Right lobe of liver (tissue), 6 donors: ENCODE results near the gene ASH1L. TPM values are rescaled to one million over a fixed set of nuclear protein-coding genes. Genes with fewer than 3 reads are reported as not detected.
A peak's percentile ranks its signal among the peaks of the same experiment; 100 is the strongest.
"Not testable (repeated sequence)": the region's sequence is repeated elsewhere in the genome, so short reads cannot be mapped to it uniquely, and the experiment has no call there.

Experiments used
- ATAC-seq, 4 donors: fragments of 200-7000 bp; cut with Tn5 transposase; one replicate each; pipeline ENCODE4 v1.9.1; 2020; ENCODE audit warnings: mild to moderate bottlenecking in 4 of 4, moderate library complexity in 4 of 4
- DNase-seq, 3 donors: peaks; one replicate each; pipeline ENCODE4 v3.0.0-alpha.2; 2020
- H3K27ac ChIP-seq, 3 donors: fragments of 200-600 bp; one replicate each; pipeline ENCODE4 v1.8.0; 2022
- H3K27me3 ChIP-seq, 2 donors: fragments of 200-600 bp; one replicate each; pipeline ENCODE4 v1.8.0; 2022
- H3K36me3 ChIP-seq, 4 donors: fragments of 200-600 bp; sonication (generic) in 1 of 4; one replicate each; pipeline versions ENCODE4 v1.5.1 to v1.8.0; 2017 to 2022; ENCODE audit warnings: control low read depth in 1 of 4
- H3K4me1 ChIP-seq, 4 donors: fragments of 200-600 bp; sonication (generic) in 1 of 4; one replicate each; pipeline versions ENCODE4 v1.5.1 to v1.8.0; 2017 to 2022; ENCODE audit warnings: control low read depth in 1 of 4
- H3K4me3 ChIP-seq, 3 donors: fragments of 200-600 bp; one replicate each; pipeline ENCODE4 v1.8.0; 2022
- H3K9me3 ChIP-seq, 4 donors: fragments of 200-600 bp; sonication (generic) in 1 of 4; one replicate each; pipeline versions ENCODE4 v1.5.1 to v1.8.0; 2017 to 2022; ENCODE audit warnings: control low read depth in 1 of 4
- CTCF ChIP-seq, 4 donors: fragments of 200-600 bp in 3 of 4; fragments of 450-650 bp in 1 of 4; IDR thresholded peaks; one replicate each; pipeline versions ENCODE4 v1.5.1 to v1.8.0; 2016 to 2022; ENCODE audit warnings: antibody characterized with exemption in 4 of 4, mild to moderate bottlenecking in 2 of 4
- POLR2A ChIP-seq: fragments of 450-650 bp; IDR thresholded peaks from one replicate; pipeline ENCODE4 v1.6.1; 2017; ENCODE audit warnings: antibody characterized with exemption, mild to moderate bottlenecking
- WGBS: methylation state at CpG from one replicate; pipeline ENCODE4 v1.1.6; 2018; ENCODE audit warnings: low coverage, low lambda C conversion rate; ENCODE audit not compliant: insufficient coverage; ENCODE audit errors: missing lambda C conversion rate; 5-methylcytosine and 5-hydroxymethylcytosine counted together
- intact Hi-C, 2 donors: fragments of 100-400 bp; cut with DNase I; formaldehyde crosslinking; loops; one replicate each; pipeline versions ENCODE4 v1.11.2 to v1.14.1; 2022
- total RNA-seq, 6 experiments: library from RNA; depleted of rRNA in 2 of 6; stranded (reverse); fragments of >200 nt in 2 of 6; fragmentation: NEBNext Ultra II Directional in 3 of 6; extraction: Animal tissue kit (Norgen Biotek cat#: 25700) in 3 of 6; gene quantifications; one replicate each; pipeline versions ENCODE4 v1.1.0 to v1.2.4, GENCODE V29; 2016 to 2023
- donor health status: DM: no; HTN: yes; CAD: no.
- donor health status: DM: no; HTN: no; CAD: no.
- donor health status: DM: no; HTN: no; CAD: no.
- donor health status: DM: no; HTN: yes; CAD: no.
- donor health status: DM: no; HTN: yes; CAD: no.

The ASH1L gene
- total RNA-seq, 6 experiments from 2014 or later, result 13.9 to 24.3 (median 17.6) TPM

DNA sequence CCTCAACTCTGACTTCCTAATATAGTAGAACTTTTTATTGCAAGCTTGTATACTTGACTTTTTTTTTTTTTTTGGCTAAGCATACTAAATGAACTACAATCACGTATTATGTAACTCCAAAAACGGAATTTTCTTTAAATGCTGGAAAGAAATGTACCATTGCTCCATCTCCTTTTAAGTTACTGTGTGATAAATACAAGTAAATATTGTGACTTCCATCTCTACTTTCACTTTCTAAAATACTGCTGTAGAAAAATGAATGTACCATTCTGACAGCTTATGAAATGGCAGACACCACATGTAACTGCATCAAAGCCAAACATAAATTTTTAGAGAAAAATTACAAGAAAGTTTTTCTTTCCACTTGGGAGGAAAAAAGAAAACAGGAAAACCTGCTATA, 54.7 kb downstream of the ASH1L start:
- Histone ChIP-seq H3K4me1 (no peaks in the 10 kb centered on the region), H3K27ac (no peak overlapping the region), H3K9me3 (no peaks in the 10 kb centered on the region), H3K36me3 (peaks cover 0 to 4% (median 0%) of the 10 kb centered on the region in 4 donors), H3K4me3 (no peak overlapping the region), H3K27me3 (no peaks in the 10 kb centered on the region)
- ATAC-seq (peak in 2 of 4 donors; percentile 47), DNase-seq (no peak)
- no peak for TF ChIP-seq POLR2A
- no peak for TF ChIP-seq CTCF (IDR thresholded peaks at IDR 0.05)
- intact Hi-C loops, result no loop called here
- 13% methylated on average over 2 of the region's 2 CpGs for WGBS

- H3K9me3 ChIP-seq, ATAC-seq, H3K36me3 ChIP-seq, H3K4me1 ChIP-seq, DNase-seq, H3K27ac ChIP-seq, H3K4me3 ChIP-seq, intact Hi-C loops, H3K27me3 ChIP-seq: not testable (repeated sequence)
- 97% methylated on average over 3 of the region's 3 CpGs for whole genome bisulfite sequencing
These were observed 56.6 kb downstream of the ASH1L start for GRCh38 chr1:155505963-155506362.

DNA sequence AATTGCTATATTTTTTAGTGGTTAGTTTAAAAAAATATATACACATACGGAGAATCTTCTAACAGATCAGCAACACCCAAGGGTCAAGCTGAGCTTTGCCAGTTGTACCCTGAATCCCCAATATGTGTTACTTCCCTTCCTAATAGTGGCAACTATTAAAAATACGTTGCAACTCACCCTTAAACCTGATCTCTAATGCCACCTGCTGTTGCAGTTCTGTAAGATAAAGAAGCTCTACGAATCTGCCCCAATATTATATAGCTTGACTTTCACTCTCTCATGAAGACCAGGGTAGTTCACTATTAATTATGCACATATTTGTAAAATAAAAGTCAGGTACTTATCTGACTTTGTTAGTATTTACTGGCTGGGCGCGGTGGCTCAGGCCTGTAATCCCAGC, 58.4 kb downstream of the ASH1L start:
- intact Hi-C loops, result no loop called here
- peak; percentile 57 to 74 (median 64) for ATAC-seq
- no peaks in the 10 kb centered on the region for H3K9me3 ChIP-seq
- H3K27me3 ChIP-seq, result no peaks in the 10 kb centered on the region
- no peak overlapping the region for H3K4me3 ChIP-seq
- no peak for DNase-seq
- WGBS, result 49% methylated on average over 5 of the region's 5 CpGs
- TF ChIP-seq CTCF (IDR thresholded peaks at IDR 0.05) (peak; percentile 27 to 42 (median 36)), POLR2A (no peak)
- no peaks in the 10 kb centered on the region for H3K36me3 ChIP-seq
- peaks cover 0 to 15% (median 4%) of the 10 kb centered on the region in 4 donors for H3K4me1 ChIP-seq
- no peak overlapping the region for H3K27ac ChIP-seq

- DNase-seq (no peak), ATAC-seq (peak in 3 of 4 donors; percentile 26 to 59 (median 46))
- 58% methylated on average over 5 of the region's 5 CpGs for WGBS
- Histone ChIP-seq H3K4me3 (no peak overlapping the region), H3K36me3 (no peaks in the 10 kb centered on the region), H3K4me1 (peaks cover 0 to 18% (median 4%) of the 10 kb centered on the region in 4 donors), H3K9me3 (no peaks in the 10 kb centered on the region), H3K27ac (no peak overlapping the region), H3K27me3 (no peaks in the 10 kb centered on the region)
- intact Hi-C loops, result no loop called here
- TF ChIP-seq POLR2A, result no peak
- no peak for TF ChIP-seq CTCF (IDR thresholded peaks at IDR 0.05)
These were observed 62.5 kb downstream of the ASH1L start for GRCh38 chr1:155499953-155500639.

DNA sequence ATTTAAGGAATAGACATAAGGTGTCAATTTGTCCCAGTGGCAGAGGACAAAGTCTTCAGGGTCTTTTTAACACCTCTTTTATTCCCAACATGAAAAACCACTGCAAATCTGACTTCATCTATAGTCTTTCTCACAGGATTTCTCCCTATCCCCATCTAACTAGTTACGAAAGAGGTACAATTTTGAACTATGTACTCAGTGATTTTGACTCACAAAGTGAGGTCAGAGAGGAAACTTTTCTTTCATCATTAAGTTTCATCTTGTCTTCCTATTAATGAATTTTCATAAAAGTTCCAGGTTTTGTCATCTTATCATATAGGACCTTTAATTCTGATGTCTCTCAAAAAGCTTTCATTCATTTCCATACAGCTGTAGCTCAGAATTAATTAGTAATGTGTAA, 63.3 kb downstream of the ASH1L start:
- ATAC-seq (peak in 3 of 4 donors; percentile 34 to 73 (median 64)), DNase-seq (no peak)
- 29% methylated on average over 1 of the region's 1 CpG for WGBS
- intact Hi-C loops, result no loop called here
- no peaks in the 10 kb centered on the region for H3K9me3 ChIP-seq
- H3K27ac ChIP-seq, result no peak overlapping the region
- H3K27me3 ChIP-seq, result no peaks in the 10 kb centered on the region
- no peak overlapping the region for H3K4me3 ChIP-seq
- no peaks in the 10 kb centered on the region for H3K36me3 ChIP-seq
- no peak for TF ChIP-seq CTCF (IDR thresholded peaks at IDR 0.05)
- TF ChIP-seq POLR2A, result no peak
- peaks cover 0 to 18% (median 4%) of the 10 kb centered on the region in 4 donors for H3K4me1 ChIP-seq

GRCh38 chr1:155493595-155493994, 69.0 kb downstream of the ASH1L start:
- WGBS, result 95% methylated on average over 4 of the region's 4 CpGs
- H3K36me3 ChIP-seq, DNase-seq, H3K27me3 ChIP-seq, intact Hi-C loops, ATAC-seq, H3K27ac ChIP-seq, H3K9me3 ChIP-seq, H3K4me3 ChIP-seq: not testable (repeated sequence)
- peaks cover 0 to 11% (median 5%) of the 10 kb centered on the region in 4 donors for H3K4me1 ChIP-seq

DNA sequence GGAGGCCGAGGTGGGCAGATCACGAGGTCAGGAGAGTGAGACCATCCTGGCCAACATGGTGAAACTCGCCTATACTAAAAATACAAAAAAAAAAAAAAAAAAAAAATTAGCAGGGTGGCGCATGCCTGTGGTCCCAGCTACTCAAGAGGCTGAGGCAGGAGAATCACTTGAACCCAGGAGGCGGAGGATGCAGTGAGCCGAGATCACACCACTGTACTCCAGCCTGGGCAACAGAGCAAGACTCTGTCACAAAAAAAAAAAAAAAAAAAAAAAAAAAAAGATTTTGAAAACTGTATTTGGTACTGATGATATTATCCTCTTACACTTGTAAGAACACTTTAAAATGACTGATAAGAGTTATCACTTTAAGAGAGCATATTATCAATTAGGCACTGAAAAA, 74.2 kb downstream of the ASH1L start:
- H3K4me1 ChIP-seq, result peaks cover 0 to 16% (median 5%) of the 10 kb centered on the region in 4 donors
- H3K27ac ChIP-seq, intact Hi-C loops, H3K36me3 ChIP-seq, DNase-seq, H3K27me3 ChIP-seq, H3K4me3 ChIP-seq, H3K9me3 ChIP-seq, ATAC-seq: not testable (repeated sequence)
- WGBS, result 100% methylated on average over 6 of the region's 6 CpGs
